ENCODE results near the gene LBH.

GRCh38 chr2:30235008-30235655 lies 3.8 kb downstream of the LBH start:
- TF ChIP-seq CTCF (conservative IDR thresholded peaks at IDR 0.05; ENCODE audit: low read length) (no peak), EZH2phosphoT487 (IDR thresholded peaks at IDR 0.05; ENCODE audit: borderline replicate concordance, low read depth, low read length) (no peak)

Data from OCI-LY7 (cell line).